Esophagus muscularis mucosa (tissue), 4 donors: Measurements from ENCODE around the gene HDC. TPM values are rescaled to one million over a fixed set of nuclear protein-coding genes. Genes with fewer than 3 reads are reported as not detected.

Experiments
- DNase-seq: peaks from one replicate; pipeline ENCODE4 v3.0.0-alpha.2; 2017; ENCODE audit errors: extremely low spot score
- H3K27ac ChIP-seq, 4 donors: fragments of 200-600 bp; sonication (generic); replicated peaks in 1 of 4; 1 replicate in 3 of 4; 2 replicates in 1 of 4; pipeline ENCODE4 v1.5.1; 2016 to 2019; ENCODE audit warnings: mild to moderate bottlenecking in 1 of 4
- H3K27me3 ChIP-seq, 4 donors: fragments of 200-600 bp; sonication (generic); one replicate each; pipeline versions ENCODE4 v1.5.1 to v1.6.0; 2016 to 2019
- H3K36me3 ChIP-seq, 4 donors: fragments of 200-600 bp; sonication (generic); one replicate each; pipeline ENCODE4 v1.5.1; 2016 to 2019
- H3K4me1 ChIP-seq, 4 donors: fragments of 200-600 bp; sonication (generic); one replicate each; pipeline ENCODE4 v1.5.1; 2016 to 2019
- H3K4me3 ChIP-seq, 4 donors: fragments of 200-600 bp; sonication (generic); 1 replicate in 2 of 4; 2 replicates in 2 of 4; pipeline ENCODE4 v1.5.1; 2016 to 2019; ENCODE audit warnings: mild to moderate bottlenecking in 4 of 4, moderate library complexity in 1 of 4
- H3K9me3 ChIP-seq, 4 donors: fragments of 200-600 bp; sonication (generic); 1 replicate in 3 of 4; 2 replicates in 1 of 4; pipeline ENCODE4 v1.5.1; 2016 to 2019
- EP300 ChIP-seq: sonication (generic); formaldehyde crosslinking; IDR thresholded peaks from one replicate; pipeline ENCODE4 v1.6.1; 2017; ENCODE audit warnings: antibody characterized with exemption
- POLR2A ChIP-seq: fragments of 450-650 bp; IDR thresholded peaks from one replicate; pipeline ENCODE4 v1.6.1; 2017; ENCODE audit warnings: antibody characterized with exemption, moderate library complexity, mild to moderate bottlenecking, low read depth
- POLR2AphosphoS5 ChIP-seq, 2 donors: sonication (generic); formaldehyde crosslinking; IDR thresholded peaks; one replicate each; pipeline ENCODE4 v1.6.1; 2017; ENCODE audit warnings: antibody characterized with exemption in 2 of 2
- WGBS: methylation state at CpG from one replicate; pipeline ENCODE4 v1.1.5; 2018; 5-methylcytosine and 5-hydroxymethylcytosine counted together
- intact Hi-C: fragments of 100-400 bp; cut with DNase I; formaldehyde crosslinking; loops from one replicate; pipeline ENCODE4 v1.15.1; 2023
- total RNA-seq, 4 donors: library from RNA; depleted of rRNA; stranded (reverse); fragments of >200 nt; gene quantifications; one replicate each; pipeline versions ENCODE4 v1.1.0 to v1.2.1, GENCODE V29; 2016
- TF ChIP-seq, protein P1 (sequence below), 3 experiments: fragments of 200-600 bp in 2 of 3; fragments of 450-650 bp in 1 of 3; sonication (generic) in 2 of 3; IDR thresholded peaks; one replicate each; pipeline ENCODE4 v1.5.1; 2017 to 2019; ENCODE audit warnings: antibody characterized with exemption in 3 of 3, mild to moderate bottlenecking in 2 of 3, moderate library complexity in 1 of 3

Gene HDC
- total RNA-seq, 4 donors from 2014 or later = 0.39 to 7.0 (median 3.5) TPM

DNA sequence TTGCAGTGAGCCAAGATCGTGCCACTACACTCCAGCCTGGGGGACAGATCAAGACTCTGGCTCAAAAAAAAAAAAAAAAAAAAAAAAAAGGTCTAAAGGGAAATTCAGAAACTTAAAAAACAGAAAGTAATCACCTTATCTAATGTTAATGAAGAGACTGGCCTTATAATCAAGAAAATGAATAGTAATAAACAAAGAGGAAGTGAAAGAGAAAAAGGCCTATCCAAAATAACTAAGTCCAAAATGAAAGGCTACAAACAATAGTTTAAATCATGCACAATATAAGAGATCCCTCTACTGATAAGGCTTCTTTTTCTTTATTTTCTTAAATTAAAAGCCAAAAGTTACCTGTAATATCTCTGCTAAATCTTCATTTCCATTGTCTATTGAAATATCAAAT, 37.1 kb upstream of the HDC start:
- DNase-seq = no peak
- TF ChIP-seq EP300 = no peak
- TF ChIP-seq, protein P1, sequence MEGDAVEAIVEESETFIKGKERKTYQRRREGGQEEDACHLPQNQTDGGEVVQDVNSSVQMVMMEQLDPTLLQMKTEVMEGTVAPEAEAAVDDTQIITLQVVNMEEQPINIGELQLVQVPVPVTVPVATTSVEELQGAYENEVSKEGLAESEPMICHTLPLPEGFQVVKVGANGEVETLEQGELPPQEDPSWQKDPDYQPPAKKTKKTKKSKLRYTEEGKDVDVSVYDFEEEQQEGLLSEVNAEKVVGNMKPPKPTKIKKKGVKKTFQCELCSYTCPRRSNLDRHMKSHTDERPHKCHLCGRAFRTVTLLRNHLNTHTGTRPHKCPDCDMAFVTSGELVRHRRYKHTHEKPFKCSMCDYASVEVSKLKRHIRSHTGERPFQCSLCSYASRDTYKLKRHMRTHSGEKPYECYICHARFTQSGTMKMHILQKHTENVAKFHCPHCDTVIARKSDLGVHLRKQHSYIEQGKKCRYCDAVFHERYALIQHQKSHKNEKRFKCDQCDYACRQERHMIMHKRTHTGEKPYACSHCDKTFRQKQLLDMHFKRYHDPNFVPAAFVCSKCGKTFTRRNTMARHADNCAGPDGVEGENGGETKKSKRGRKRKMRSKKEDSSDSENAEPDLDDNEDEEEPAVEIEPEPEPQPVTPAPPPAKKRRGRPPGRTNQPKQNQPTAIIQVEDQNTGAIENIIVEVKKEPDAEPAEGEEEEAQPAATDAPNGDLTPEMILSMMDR (IDR thresholded peaks at IDR 0.05) = no peak
- TF ChIP-seq POLR2A = no peak
- TF ChIP-seq POLR2AphosphoS5 (IDR thresholded peaks at IDR 0.05) = no peak
- H3K27me3 ChIP-seq = no peaks in the 10 kb centered on the region
- H3K9me3 ChIP-seq = no peaks in the 10 kb centered on the region
- 100% methylated on average over 1 of the region's 1 CpG for WGBS
- H3K36me3 ChIP-seq = peaks cover 15 to 62% (median 48%) of the 10 kb centered on the region in 4 donors
- intact Hi-C loops = no loop called here
- no peaks in the 10 kb centered on the region for H3K4me1 ChIP-seq
- H3K4me3 ChIP-seq = no peak overlapping the region
- no peak overlapping the region for H3K27ac ChIP-seq

DNA sequence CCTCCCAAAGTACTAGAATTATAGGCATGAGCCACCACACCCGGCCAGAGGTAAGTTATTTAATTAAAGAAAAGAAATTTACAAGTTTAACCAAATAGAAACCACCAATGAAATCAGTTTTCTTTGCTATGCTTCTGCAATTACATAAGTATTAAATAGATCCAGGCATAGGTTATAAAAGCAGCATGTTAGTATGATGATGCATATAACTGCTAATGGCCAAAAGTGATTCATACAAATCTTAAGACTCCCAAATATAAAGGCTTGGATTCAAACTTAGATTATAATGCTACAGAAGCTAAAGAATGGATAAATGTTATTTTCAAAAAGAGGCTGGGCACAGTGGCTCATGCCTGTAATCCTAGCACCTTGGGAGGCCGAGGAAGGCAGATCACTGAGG, 32.8 kb upstream of the HDC start:
- Histone ChIP-seq H3K36me3 (peaks cover 15 to 66% (median 47%) of the 10 kb centered on the region in 4 donors), H3K4me1 (no peaks in the 10 kb centered on the region), H3K9me3 (no peaks in the 10 kb centered on the region), H3K27ac (no peak overlapping the region), H3K27me3 (no peaks in the 10 kb centered on the region), H3K4me3 (no peak overlapping the region)
- DNase-seq = no peak
- TF ChIP-seq EP300 (no peak), POLR2A (no peak), POLR2AphosphoS5 (IDR thresholded peaks at IDR 0.05) (no peak)
- TF ChIP-seq, protein P1 (IDR thresholded peaks at IDR 0.05) = no peak
- intact Hi-C loops = no loop called here
- 100% methylated on average over 2 of the region's 2 CpGs for WGBS

DNA sequence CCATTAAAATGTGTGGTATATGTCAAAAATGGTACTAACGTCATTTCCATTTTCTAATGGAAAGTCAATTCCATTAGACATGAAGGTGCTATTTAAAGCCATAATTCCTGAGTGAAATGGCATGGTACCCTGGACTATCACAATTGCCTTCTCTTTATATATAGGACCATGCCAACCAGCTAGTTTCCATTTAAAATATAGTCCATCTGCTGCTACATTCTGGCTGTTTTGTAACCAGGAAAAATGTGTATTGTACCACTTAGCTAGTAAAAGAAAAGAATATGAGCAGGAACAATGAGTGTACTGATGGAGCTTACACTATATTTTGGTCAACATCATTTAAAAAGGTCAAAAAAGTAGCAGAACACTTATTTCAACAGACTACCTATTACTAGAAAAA, 30.4 kb upstream of the HDC start:
- WGBS = 93% methylated on average over 1 of the region's 1 CpG
- H3K27ac ChIP-seq = no peak overlapping the region
- no peaks in the 10 kb centered on the region for H3K27me3 ChIP-seq
- no peaks in the 10 kb centered on the region for H3K4me1 ChIP-seq
- H3K4me3 ChIP-seq = no peak overlapping the region
- intact Hi-C loops = no loop called here
- H3K36me3 ChIP-seq = peaks cover 12 to 43% (median 31%) of the 10 kb centered on the region in 4 donors
- DNase-seq = no peak
- H3K9me3 ChIP-seq = no peaks in the 10 kb centered on the region
- no peak for TF ChIP-seq EP300
- TF ChIP-seq, protein P1 (IDR thresholded peaks at IDR 0.05) = no peak
- no peak for TF ChIP-seq POLR2AphosphoS5 (IDR thresholded peaks at IDR 0.05)

DNA sequence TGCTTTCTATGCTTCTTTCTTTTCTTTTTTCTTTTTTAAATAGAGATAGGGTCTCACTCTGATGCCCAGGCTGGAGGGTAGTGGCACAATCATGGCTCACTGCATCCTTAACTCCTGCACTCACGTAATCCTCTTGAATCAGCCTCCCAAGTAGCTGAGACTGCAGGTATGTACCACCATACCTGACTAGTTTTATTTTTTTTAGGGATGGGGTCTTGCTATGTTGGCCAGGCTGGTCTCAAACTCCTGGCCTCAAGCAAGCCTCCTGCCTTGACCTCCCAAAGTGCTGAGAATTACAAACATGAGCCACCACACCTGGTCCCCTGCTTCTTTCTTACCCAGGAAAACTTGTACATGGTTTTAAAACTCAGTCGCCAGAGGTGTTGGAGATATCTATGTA, 24.2 kb upstream of the HDC start:
- Histone ChIP-seq H3K9me3 (no peaks in the 10 kb centered on the region), H3K36me3 (peaks cover 12 to 32% (median 24%) of the 10 kb centered on the region in 4 donors), H3K27ac (no peak overlapping the region), H3K4me1 (no peaks in the 10 kb centered on the region), H3K27me3 (no peaks in the 10 kb centered on the region), H3K4me3 (no peak overlapping the region)
- TF ChIP-seq EP300 = no peak
- TF ChIP-seq, protein P1 (IDR thresholded peaks at IDR 0.05) = no peak
- TF ChIP-seq POLR2AphosphoS5 (IDR thresholded peaks at IDR 0.05) = no peak
- TF ChIP-seq POLR2A = no peak
- intact Hi-C loops = no loop called here
- DNase-seq = no peak
- WGBS = 95% methylated on average over 2 of the region's 2 CpGs
